ENCODE results near the gene RAPGEF1.

- TF ChIP-seq, protein P1, sequence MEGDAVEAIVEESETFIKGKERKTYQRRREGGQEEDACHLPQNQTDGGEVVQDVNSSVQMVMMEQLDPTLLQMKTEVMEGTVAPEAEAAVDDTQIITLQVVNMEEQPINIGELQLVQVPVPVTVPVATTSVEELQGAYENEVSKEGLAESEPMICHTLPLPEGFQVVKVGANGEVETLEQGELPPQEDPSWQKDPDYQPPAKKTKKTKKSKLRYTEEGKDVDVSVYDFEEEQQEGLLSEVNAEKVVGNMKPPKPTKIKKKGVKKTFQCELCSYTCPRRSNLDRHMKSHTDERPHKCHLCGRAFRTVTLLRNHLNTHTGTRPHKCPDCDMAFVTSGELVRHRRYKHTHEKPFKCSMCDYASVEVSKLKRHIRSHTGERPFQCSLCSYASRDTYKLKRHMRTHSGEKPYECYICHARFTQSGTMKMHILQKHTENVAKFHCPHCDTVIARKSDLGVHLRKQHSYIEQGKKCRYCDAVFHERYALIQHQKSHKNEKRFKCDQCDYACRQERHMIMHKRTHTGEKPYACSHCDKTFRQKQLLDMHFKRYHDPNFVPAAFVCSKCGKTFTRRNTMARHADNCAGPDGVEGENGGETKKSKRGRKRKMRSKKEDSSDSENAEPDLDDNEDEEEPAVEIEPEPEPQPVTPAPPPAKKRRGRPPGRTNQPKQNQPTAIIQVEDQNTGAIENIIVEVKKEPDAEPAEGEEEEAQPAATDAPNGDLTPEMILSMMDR (IDR thresholded peaks at IDR 0.05) = no peak
- TF ChIP-seq EZH2 (IDR thresholded peaks at IDR 0.05) = no peak
Observed at GRCh38 chr9:131736431-131736830, 3.4 kb downstream of the RAPGEF1 start.
